GM12892 (cell line): ENCODE data around the gene HUS1B.

Experiments used
- POLR2A ChIP-seq: IDR thresholded peaks from 2 replicates; pipeline ENCODE4 v1.6.1; 2011; ENCODE audit warnings: low read depth, low read length, control low read depth
- POLR2AphosphoS5 ChIP-seq: IDR thresholded peaks from 2 replicates; pipeline ENCODE4 v1.6.1; 2011; ENCODE audit warnings: low read depth, low read length, control low read depth

- TF ChIP-seq POLR2A (no peak), POLR2AphosphoS5 (no peak)
Observed at GRCh38 chr6:674406-674805, 17.5 kb upstream of the HUS1B start.
